Esophagus muscularis mucosa (tissue), 4 donors: Measurements from ENCODE around the gene SLC16A11. TPM values are rescaled to one million over a fixed set of nuclear protein-coding genes. Genes with fewer than 3 reads are reported as not detected.

ENCODE experiments used
- DNase-seq: peaks from one replicate; pipeline ENCODE4 v3.0.0-alpha.2; 2017; ENCODE audit errors: extremely low spot score
- H3K27ac ChIP-seq, 4 donors: fragments of 200-600 bp; sonication (generic); replicated peaks in 1 of 4; 1 replicate in 3 of 4; 2 replicates in 1 of 4; pipeline ENCODE4 v1.5.1; 2016 to 2019; ENCODE audit warnings: mild to moderate bottlenecking in 1 of 4
- H3K27me3 ChIP-seq, 4 donors: fragments of 200-600 bp; sonication (generic); one replicate each; pipeline versions ENCODE4 v1.5.1 to v1.6.0; 2016 to 2019
- H3K36me3 ChIP-seq, 4 donors: fragments of 200-600 bp; sonication (generic); one replicate each; pipeline ENCODE4 v1.5.1; 2016 to 2019
- H3K4me1 ChIP-seq, 4 donors: fragments of 200-600 bp; sonication (generic); one replicate each; pipeline ENCODE4 v1.5.1; 2016 to 2019
- H3K4me3 ChIP-seq, 4 donors: fragments of 200-600 bp; sonication (generic); 1 replicate in 2 of 4; 2 replicates in 2 of 4; pipeline ENCODE4 v1.5.1; 2016 to 2019; ENCODE audit warnings: mild to moderate bottlenecking in 4 of 4, moderate library complexity in 1 of 4
- H3K9me3 ChIP-seq, 4 donors: fragments of 200-600 bp; sonication (generic); 1 replicate in 3 of 4; 2 replicates in 1 of 4; pipeline ENCODE4 v1.5.1; 2016 to 2019
- EP300 ChIP-seq: sonication (generic); formaldehyde crosslinking; IDR thresholded peaks from one replicate; pipeline ENCODE4 v1.6.1; 2017; ENCODE audit warnings: antibody characterized with exemption
- POLR2A ChIP-seq: fragments of 450-650 bp; IDR thresholded peaks from one replicate; pipeline ENCODE4 v1.6.1; 2017; ENCODE audit warnings: antibody characterized with exemption, moderate library complexity, mild to moderate bottlenecking, low read depth
- POLR2AphosphoS5 ChIP-seq, 2 donors: sonication (generic); formaldehyde crosslinking; IDR thresholded peaks; one replicate each; pipeline ENCODE4 v1.6.1; 2017; ENCODE audit warnings: antibody characterized with exemption in 2 of 2
- WGBS: methylation state at CpG from one replicate; pipeline ENCODE4 v1.1.5; 2018; 5-methylcytosine and 5-hydroxymethylcytosine counted together
- intact Hi-C: fragments of 100-400 bp; cut with DNase I; formaldehyde crosslinking; loops from one replicate; pipeline ENCODE4 v1.15.1; 2023
- total RNA-seq, 4 donors: library from RNA; depleted of rRNA; stranded (reverse); fragments of >200 nt; gene quantifications; one replicate each; pipeline versions ENCODE4 v1.1.0 to v1.2.1, GENCODE V29; 2016
- TF ChIP-seq, protein P1 (sequence below), 3 experiments: fragments of 200-600 bp in 2 of 3; fragments of 450-650 bp in 1 of 3; sonication (generic) in 2 of 3; IDR thresholded peaks; one replicate each; pipeline ENCODE4 v1.5.1; 2017 to 2019; ENCODE audit warnings: antibody characterized with exemption in 3 of 3, mild to moderate bottlenecking in 2 of 3, moderate library complexity in 1 of 3

Gene SLC16A11
- total RNA-seq, 4 donors from 2014 or later, result 0.17 to 0.99 (median 0.26) TPM; not detected in 1

DNA sequence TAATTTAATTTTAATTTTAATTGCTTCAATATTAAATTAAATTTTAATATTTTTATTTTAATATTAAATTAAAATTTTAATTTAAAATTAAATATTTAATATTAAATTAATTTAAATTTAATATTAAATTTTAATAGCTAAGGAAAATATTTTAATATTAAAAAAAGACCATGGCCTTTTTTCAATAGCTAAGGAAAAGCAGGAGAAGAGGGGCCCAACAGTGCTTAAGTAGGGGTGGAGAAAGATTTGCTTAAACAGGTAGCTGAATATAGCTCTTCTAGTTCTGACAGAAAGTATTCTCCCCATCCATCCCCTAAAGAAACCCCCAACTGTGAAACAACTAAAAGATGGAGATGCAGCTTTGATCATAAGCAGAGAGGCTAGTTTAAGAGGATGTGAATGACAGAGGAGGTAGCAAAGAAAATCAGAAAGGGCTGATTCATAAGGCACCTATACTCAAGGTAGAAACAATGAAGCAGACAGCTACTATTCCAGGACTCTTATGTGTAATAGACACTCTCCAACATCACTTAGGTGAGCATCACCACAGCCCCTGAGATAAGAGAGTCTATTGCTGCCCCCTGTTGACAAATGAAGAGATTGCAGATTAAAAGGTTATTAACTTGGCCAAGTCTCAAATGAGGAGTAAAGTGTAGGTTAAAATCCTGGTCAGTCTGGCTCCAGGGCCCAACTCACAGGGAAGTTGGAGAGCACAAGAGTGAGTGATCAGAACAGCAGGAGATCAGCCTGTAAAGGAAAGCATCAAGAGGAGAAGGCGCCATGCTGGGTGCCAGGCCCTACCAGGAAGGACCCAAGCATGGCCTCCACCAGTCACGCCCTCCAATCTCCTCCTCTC lies 39.3 kb downstream of the SLC16A11 start:
- 90% methylated on average over 2 of the region's 2 CpGs for WGBS
- no peak overlapping the region for H3K4me3 ChIP-seq
- intact Hi-C loops, result loop anchor here (2.0 to 10.0 kb wide), 3 partner anchors 94 to 337 kb away; no protein-coding TSS in a partner anchor
- H3K27ac ChIP-seq, result no peak overlapping the region
- no peaks in the 10 kb centered on the region for H3K9me3 ChIP-seq
- no peak for DNase-seq
- H3K4me1 ChIP-seq, result peaks cover 0 to 21% (median 6%) of the 10 kb centered on the region in 4 donors
- TF ChIP-seq, protein P1, sequence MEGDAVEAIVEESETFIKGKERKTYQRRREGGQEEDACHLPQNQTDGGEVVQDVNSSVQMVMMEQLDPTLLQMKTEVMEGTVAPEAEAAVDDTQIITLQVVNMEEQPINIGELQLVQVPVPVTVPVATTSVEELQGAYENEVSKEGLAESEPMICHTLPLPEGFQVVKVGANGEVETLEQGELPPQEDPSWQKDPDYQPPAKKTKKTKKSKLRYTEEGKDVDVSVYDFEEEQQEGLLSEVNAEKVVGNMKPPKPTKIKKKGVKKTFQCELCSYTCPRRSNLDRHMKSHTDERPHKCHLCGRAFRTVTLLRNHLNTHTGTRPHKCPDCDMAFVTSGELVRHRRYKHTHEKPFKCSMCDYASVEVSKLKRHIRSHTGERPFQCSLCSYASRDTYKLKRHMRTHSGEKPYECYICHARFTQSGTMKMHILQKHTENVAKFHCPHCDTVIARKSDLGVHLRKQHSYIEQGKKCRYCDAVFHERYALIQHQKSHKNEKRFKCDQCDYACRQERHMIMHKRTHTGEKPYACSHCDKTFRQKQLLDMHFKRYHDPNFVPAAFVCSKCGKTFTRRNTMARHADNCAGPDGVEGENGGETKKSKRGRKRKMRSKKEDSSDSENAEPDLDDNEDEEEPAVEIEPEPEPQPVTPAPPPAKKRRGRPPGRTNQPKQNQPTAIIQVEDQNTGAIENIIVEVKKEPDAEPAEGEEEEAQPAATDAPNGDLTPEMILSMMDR (IDR thresholded peaks at IDR 0.05), result peak; percentile 64 to 77 (median 67)
- no peak for TF ChIP-seq POLR2AphosphoS5 (IDR thresholded peaks at IDR 0.05)
- TF ChIP-seq EP300, result no peak
- H3K27me3 ChIP-seq, result no peaks in the 10 kb centered on the region
- peaks cover 23 to 76% (median 57%) of the 10 kb centered on the region in 4 donors for H3K36me3 ChIP-seq

DNA sequence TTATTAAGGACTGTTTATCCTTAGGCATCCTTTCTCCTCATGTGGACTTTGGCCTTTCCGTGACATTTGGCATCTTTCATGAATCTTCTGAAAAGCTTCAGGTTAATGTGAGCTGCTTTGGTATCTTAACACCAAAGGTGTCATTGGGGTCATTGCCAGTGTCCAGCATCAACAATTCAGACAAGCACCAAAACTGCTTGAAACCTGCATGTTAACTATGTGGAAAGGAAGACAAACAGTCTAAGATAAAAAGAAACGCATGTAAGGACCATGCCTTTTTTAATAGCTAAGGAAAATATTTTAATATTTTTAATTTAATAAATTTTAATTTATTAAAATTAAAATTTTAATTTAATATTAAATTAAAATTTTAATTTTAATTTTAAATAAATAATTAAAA lies 40.1 kb downstream of the SLC16A11 start:
- Histone ChIP-seq H3K4me3 (no peak overlapping the region), H3K27me3 (no peaks in the 10 kb centered on the region), H3K4me1 (peaks cover 0 to 13% (median 0%) of the 10 kb centered on the region in 4 donors), H3K9me3 (no peaks in the 10 kb centered on the region), H3K27ac (no peak overlapping the region), H3K36me3 (peaks cover 30 to 78% (median 62%) of the 10 kb centered on the region in 4 donors)
- no peak for DNase-seq
- TF ChIP-seq EP300 (no peak), POLR2A (no peak), POLR2AphosphoS5 (IDR thresholded peaks at IDR 0.05) (no peak)
- TF ChIP-seq, protein P1 (IDR thresholded peaks at IDR 0.05), result no peak
- intact Hi-C loops, result loop anchor here (2.0 to 10.0 kb wide), 3 partner anchors 93 to 336 kb away; no protein-coding TSS in a partner anchor
- WGBS, result 91% methylated on average over 2 of the region's 2 CpGs

DNA sequence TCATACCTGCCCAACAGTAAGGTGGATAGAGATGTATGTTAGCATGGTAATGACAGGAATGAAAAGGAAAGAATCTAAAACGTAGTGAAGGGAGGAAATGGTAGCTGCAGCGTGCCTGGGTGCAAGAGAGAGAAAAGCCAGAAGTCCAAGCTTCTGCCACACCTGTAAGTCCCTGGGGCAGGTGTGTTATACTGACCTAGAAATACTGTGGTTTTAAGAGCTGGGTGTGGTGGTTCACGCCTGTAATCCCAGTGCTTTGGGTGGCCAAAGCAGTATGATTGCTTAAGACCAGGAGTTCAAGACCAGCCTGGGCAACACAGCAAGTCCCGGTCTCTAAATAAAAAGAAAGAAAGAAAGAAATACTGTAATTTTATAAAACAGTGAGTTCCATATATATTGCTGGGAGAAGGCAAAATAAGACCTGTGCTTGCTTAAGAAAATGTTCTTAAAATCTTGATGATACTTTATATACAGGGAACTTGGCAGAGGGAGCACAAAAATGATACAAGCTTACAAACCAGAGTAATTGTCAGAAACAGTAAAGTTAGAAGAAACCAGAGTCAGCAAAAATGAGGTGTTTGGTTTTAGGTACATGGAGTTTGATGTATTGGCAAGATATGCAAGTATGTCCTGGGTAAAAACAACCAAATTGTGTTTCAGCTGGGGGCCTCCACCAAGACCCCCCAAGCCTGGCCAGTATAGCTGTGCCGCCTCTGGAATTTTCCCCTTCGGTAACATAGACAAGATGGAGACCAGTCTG lies 41.4 kb downstream of the SLC16A11 start:
- H3K27me3 ChIP-seq, result no peaks in the 10 kb centered on the region
- no peak overlapping the region for H3K27ac ChIP-seq
- WGBS, result 92% methylated on average over 6 of the region's 6 CpGs
- intact Hi-C loops, result loop anchor here (5.0 to 10.0 kb wide), 2 partner anchors 158 to 335 kb away; no protein-coding TSS in a partner anchor
- peaks cover 30 to 73% (median 65%) of the 10 kb centered on the region in 4 donors for H3K36me3 ChIP-seq
- TF ChIP-seq, protein P1 (IDR thresholded peaks at IDR 0.05), result no peak
- no peak for TF ChIP-seq POLR2AphosphoS5 (IDR thresholded peaks at IDR 0.05)
- TF ChIP-seq POLR2A, result no peak
- TF ChIP-seq EP300, result no peak
- H3K4me1 ChIP-seq, result peaks cover 0 to 3% (median 0%) of the 10 kb centered on the region in 4 donors
- H3K4me3 ChIP-seq, result no peak overlapping the region
- no peak for DNase-seq
- H3K9me3 ChIP-seq, result no peaks in the 10 kb centered on the region

DNA sequence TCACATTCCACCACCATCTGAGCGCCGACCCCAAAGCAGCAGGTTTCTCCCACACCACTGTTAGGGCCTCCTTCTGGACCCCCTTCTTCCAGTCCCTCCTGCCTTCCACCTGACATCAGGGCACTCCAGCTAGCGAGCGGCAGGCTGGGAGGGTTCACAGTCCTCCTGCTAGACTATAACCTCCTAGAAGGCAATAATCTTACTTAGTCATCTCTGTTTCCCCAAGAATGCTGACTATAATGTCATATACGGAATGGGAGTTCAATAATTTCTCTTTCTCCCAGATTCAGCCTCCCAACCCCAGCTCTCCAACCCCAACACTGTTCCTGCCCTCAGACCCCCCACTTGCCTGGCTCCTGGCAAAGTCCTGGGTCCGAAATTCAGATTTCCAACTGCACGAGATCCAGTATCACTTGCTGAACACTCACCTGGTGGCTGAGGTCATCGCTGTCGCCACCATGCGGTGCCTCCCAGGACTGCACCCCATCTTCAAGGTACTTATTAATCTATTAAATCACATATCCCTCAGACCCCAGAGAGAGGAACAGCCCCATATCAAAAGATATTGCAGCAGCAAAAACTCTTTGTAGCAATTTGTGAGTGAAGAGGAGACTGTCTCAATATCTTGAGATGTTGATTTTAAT lies 42.5 kb downstream of the SLC16A11 start:
- no peaks in the 10 kb centered on the region for H3K27me3 ChIP-seq
- H3K4me1 ChIP-seq, result peaks cover 0 to 5% (median 1%) of the 10 kb centered on the region in 4 donors
- intact Hi-C loops, result loop anchor here (5.0 to 10.0 kb wide), 2 partner anchors 157 to 334 kb away; no protein-coding TSS in a partner anchor
- no peak overlapping the region for H3K4me3 ChIP-seq
- no peak for TF ChIP-seq POLR2AphosphoS5 (IDR thresholded peaks at IDR 0.05)
- TF ChIP-seq, protein P1 (IDR thresholded peaks at IDR 0.05), result peak; percentile 16 to 46 (median 30)
- H3K27ac ChIP-seq, result no peak overlapping the region
- DNase-seq, result no peak
- WGBS, result 63% methylated on average over 9 of the region's 10 CpGs
- H3K36me3 ChIP-seq, result peaks cover 30 to 69% (median 61%) of the 10 kb centered on the region in 4 donors
- no peaks in the 10 kb centered on the region for H3K9me3 ChIP-seq
